ENCODE results near the gene MRPL46. TPM values are rescaled to one million over a fixed set of nuclear protein-coding genes. Genes with fewer than 3 reads are reported as not detected.

Gene MRPL46
- 21.1 TPM for polyA plus RNA-seq (2013, experiment 1 of 2)
- 20.9 TPM for polyA plus RNA-seq (2013, experiment 2 of 2)

- peak within 1 kb of the TSS; percentile 97 for H4K8ac ChIP-seq (ENCODE audit: low read length)
- H3K79me1 ChIP-seq (replicated peaks; ENCODE audit: low read length, poor library complexity, severe bottlenecking), result peaks cover 45% of the 10 kb centered on the region
- H3K36me3 ChIP-seq (ENCODE audit: control insufficient read depth in 1 of 2, insufficient read depth in 2 of 2, low read depth in 1 of 2, low read length in 2 of 2), result peaks cover 6 to 53% of the 10 kb centered on the region in 2 experiments
- peak within 1 kb of the TSS; percentile 98 for H2AFZ ChIP-seq (ENCODE audit: low read depth, low read length)
- peak within 1 kb of the TSS in 1 of 2 experiments; percentile 97 for H3K23ac ChIP-seq (ENCODE audit: low read length in 2 of 2)
- H3K4me1 ChIP-seq (ENCODE audit: control insufficient read depth, insufficient read depth, low read depth, low read length), result peaks cover 4% of the 10 kb centered on the region
- no peaks in the 10 kb centered on the region for H3K9me3 ChIP-seq (ENCODE audit: control insufficient read depth, low read length)
- no peak within 1 kb of the TSS for H2BK5ac ChIP-seq (ENCODE audit: low read depth, low read length, poor library complexity, severe bottlenecking)
- H3K9ac ChIP-seq (ENCODE audit: low read length), result peak within 1 kb of the TSS; percentile 99
- H3K27ac ChIP-seq (ENCODE audit: low read length, poor library complexity, severe bottlenecking), result peak within 1 kb of the TSS; percentile 39
- peak within 1 kb of the TSS; percentile 49 for H2BK120ac ChIP-seq (ENCODE audit: low read depth, low read length)
- H3K4ac ChIP-seq (ENCODE audit: low read depth in 1 of 2, low read length in 2 of 2), result peak within 1 kb of the TSS; percentile 70 to 98
- H3K4me3 ChIP-seq (ENCODE audit: insufficient read depth in 1 of 2, low read depth in 1 of 2, low read length in 2 of 2), result peak within 1 kb of the TSS; percentile 84 to 88
- peak within 1 kb of the TSS; percentile 71 for H4K91ac ChIP-seq (ENCODE audit: low read length)
- under 1% methylated on average over 55 of the region's 55 CpGs for WGBS
- H3K14ac ChIP-seq (ENCODE audit: low read length in 2 of 2), result peak within 1 kb of the TSS in 1 of 2 experiments; percentile 98
- H3K27me3 ChIP-seq (ENCODE audit: control insufficient read depth in 1 of 2, insufficient read depth in 1 of 2, low read length in 2 of 2), result no peaks in the 10 kb centered on the region
- peak within 1 kb of the TSS; percentile 86 to 97 for H3K18ac ChIP-seq (ENCODE audit: low read depth in 1 of 2, low read length in 2 of 2)
- H2AK5ac ChIP-seq (ENCODE audit: low read length, severe bottlenecking), result no peak within 1 kb of the TSS
- DNase-seq, result peak; percentile 91
- no peak within 1 kb of the TSS for H2BK15ac ChIP-seq (ENCODE audit: low read depth, poor library complexity, severe bottlenecking)
- H2BK12ac ChIP-seq (ENCODE audit: low read length in 2 of 2), result peak within 1 kb of the TSS in 1 of 2 experiments; percentile 47
- H3K4me2 ChIP-seq (ENCODE audit: low read length, poor library complexity, severe bottlenecking), result peak within 1 kb of the TSS; percentile 89
Measured at GRCh38 chr15:88467073-88467934, at the start of gene MRPL46, which contains the start of gene MRPS11. TSS of gene MRPL46 (minus strand) at chr15:88467388. CDS start at chr15:88467377, 11 bp downstream. TSS of gene MRPS11 (plus strand) at chr15:88467708. CDS start at chr15:88467718, 10 bp downstream.

GRCh38 chr15:88513195-88513594, 46.0 kb upstream of the MRPL46 start:
- no peaks in the 10 kb centered on the region for H3K79me1 ChIP-seq (replicated peaks; ENCODE audit: low read length, poor library complexity, severe bottlenecking)
- peaks cover 12 to 53% of the 10 kb centered on the region in 2 experiments for H3K36me3 ChIP-seq (ENCODE audit: control insufficient read depth in 1 of 2, insufficient read depth in 2 of 2, low read depth in 1 of 2, low read length in 2 of 2)
- no peak overlapping the region for H2AK5ac ChIP-seq (ENCODE audit: low read length, severe bottlenecking)
- no peak overlapping the region for H2BK12ac ChIP-seq (ENCODE audit: low read length in 2 of 2)
- no CpG with 5 or more reads among the region's 5 CpGs for WGBS
- H2AFZ ChIP-seq (ENCODE audit: low read depth, low read length), result no peak overlapping the region
- H2BK15ac ChIP-seq (ENCODE audit: low read depth, poor library complexity, severe bottlenecking), result no peak overlapping the region
- H4K91ac ChIP-seq (ENCODE audit: low read length), result no peak overlapping the region
- peak; percentile 67 for DNase-seq
- no peak overlapping the region for H2BK120ac ChIP-seq (ENCODE audit: low read depth, low read length)
- H3K27ac ChIP-seq (ENCODE audit: low read length, poor library complexity, severe bottlenecking), result no peak overlapping the region
- H3K4me3 ChIP-seq (ENCODE audit: insufficient read depth in 1 of 2, low read depth in 1 of 2, low read length in 2 of 2), result no peak overlapping the region
- no peak overlapping the region for H2BK5ac ChIP-seq (ENCODE audit: low read depth, low read length, poor library complexity, severe bottlenecking)
- H3K4ac ChIP-seq (ENCODE audit: low read depth in 1 of 2, low read length in 2 of 2), result no peak overlapping the region
- no peak overlapping the region for H3K9ac ChIP-seq (ENCODE audit: low read length)
- H3K9me3 ChIP-seq (ENCODE audit: control insufficient read depth, low read length), result no peaks in the 10 kb centered on the region
- H3K18ac ChIP-seq (ENCODE audit: low read depth in 1 of 2, low read length in 2 of 2), result no peak overlapping the region
- no peak overlapping the region for H3K4me2 ChIP-seq (ENCODE audit: low read length, poor library complexity, severe bottlenecking)
- H3K27me3 ChIP-seq (ENCODE audit: control insufficient read depth in 1 of 2, insufficient read depth in 1 of 2, low read length in 2 of 2), result no peaks in the 10 kb centered on the region
- no peaks in the 10 kb centered on the region for H3K4me1 ChIP-seq (ENCODE audit: control insufficient read depth, insufficient read depth, low read depth, low read length)
- H4K8ac ChIP-seq (ENCODE audit: low read length), result no peak overlapping the region
- H3K23ac ChIP-seq (ENCODE audit: low read length in 2 of 2), result no peak overlapping the region
- H3K14ac ChIP-seq (ENCODE audit: low read length in 2 of 2), result no peak overlapping the region

GRCh38 chr15:88512601-88513000, 45.4 kb upstream of the MRPL46 start:
- H4K8ac ChIP-seq (ENCODE audit: low read length), result no peak overlapping the region
- H3K18ac ChIP-seq (ENCODE audit: low read depth in 1 of 2, low read length in 2 of 2), result peak overlapping the region in 1 of 2 experiments; percentile 43
- no peaks in the 10 kb centered on the region for H3K79me1 ChIP-seq (replicated peaks; ENCODE audit: low read length, poor library complexity, severe bottlenecking)
- no peak overlapping the region for H3K23ac ChIP-seq (ENCODE audit: low read length in 2 of 2)
- no peak overlapping the region for H3K9ac ChIP-seq (ENCODE audit: low read length)
- peaks cover 12 to 57% of the 10 kb centered on the region in 2 experiments for H3K36me3 ChIP-seq (ENCODE audit: control insufficient read depth in 1 of 2, insufficient read depth in 2 of 2, low read depth in 1 of 2, low read length in 2 of 2)
- no peak overlapping the region for H3K4ac ChIP-seq (ENCODE audit: low read depth in 1 of 2, low read length in 2 of 2)
- 52% methylated on average over 3 of the region's 5 CpGs for WGBS
- peak overlapping the region; percentile 67 for H2BK15ac ChIP-seq (ENCODE audit: low read depth, poor library complexity, severe bottlenecking)
- no peaks in the 10 kb centered on the region for H3K27me3 ChIP-seq (ENCODE audit: control insufficient read depth in 1 of 2, insufficient read depth in 1 of 2, low read length in 2 of 2)
- H2AFZ ChIP-seq (ENCODE audit: low read depth, low read length), result no peak overlapping the region
- H2BK5ac ChIP-seq (ENCODE audit: low read depth, low read length, poor library complexity, severe bottlenecking), result no peak overlapping the region
- H3K4me1 ChIP-seq (ENCODE audit: control insufficient read depth, insufficient read depth, low read depth, low read length), result no peaks in the 10 kb centered on the region
- H2BK120ac ChIP-seq (ENCODE audit: low read depth, low read length), result no peak overlapping the region
- H3K9me3 ChIP-seq (ENCODE audit: control insufficient read depth, low read length), result no peaks in the 10 kb centered on the region
- H3K27ac ChIP-seq (ENCODE audit: low read length, poor library complexity, severe bottlenecking), result no peak overlapping the region
- H3K14ac ChIP-seq (ENCODE audit: low read length in 2 of 2), result no peak overlapping the region
- peak; percentile 61 for DNase-seq
- H2BK12ac ChIP-seq (ENCODE audit: low read length in 2 of 2), result no peak overlapping the region
- H4K91ac ChIP-seq (ENCODE audit: low read length), result no peak overlapping the region
- H2AK5ac ChIP-seq (ENCODE audit: low read length, severe bottlenecking), result no peak overlapping the region
- no peak overlapping the region for H3K4me2 ChIP-seq (ENCODE audit: low read length, poor library complexity, severe bottlenecking)
- H3K4me3 ChIP-seq (ENCODE audit: insufficient read depth in 1 of 2, low read depth in 1 of 2, low read length in 2 of 2), result no peak overlapping the region

GRCh38 chr15:88512078-88512477, 44.9 kb upstream of the MRPL46 start:
- Histone ChIP-seq H2BK15ac (ENCODE audit: low read depth, poor library complexity, severe bottlenecking) (no peak overlapping the region), H2AFZ (ENCODE audit: low read depth, low read length) (no peak overlapping the region), H3K4ac (ENCODE audit: low read depth in 1 of 2, low read length in 2 of 2) (no peak overlapping the region), H3K79me1 (replicated peaks; ENCODE audit: low read length, poor library complexity, severe bottlenecking) (no peaks in the 10 kb centered on the region), H3K14ac (ENCODE audit: low read length in 2 of 2) (no peak overlapping the region), H3K36me3 (ENCODE audit: control insufficient read depth in 1 of 2, insufficient read depth in 2 of 2, low read depth in 1 of 2, low read length in 2 of 2) (peaks cover 12 to 60% of the 10 kb centered on the region in 2 experiments), H3K27ac (ENCODE audit: low read length, poor library complexity, severe bottlenecking) (no peak overlapping the region), H3K4me1 (ENCODE audit: control insufficient read depth, insufficient read depth, low read depth, low read length) (no peaks in the 10 kb centered on the region), H3K18ac (ENCODE audit: low read depth in 1 of 2, low read length in 2 of 2) (peak overlapping the region in 1 of 2 experiments; percentile 18), H3K23ac (ENCODE audit: low read length in 2 of 2) (no peak overlapping the region), H2BK120ac (ENCODE audit: low read depth, low read length) (no peak overlapping the region), H2BK5ac (ENCODE audit: low read depth, low read length, poor library complexity, severe bottlenecking) (no peak overlapping the region), H3K9me3 (ENCODE audit: control insufficient read depth, low read length) (no peaks in the 10 kb centered on the region), H3K4me3 (ENCODE audit: insufficient read depth in 1 of 2, low read depth in 1 of 2, low read length in 2 of 2) (no peak overlapping the region), H2BK12ac (ENCODE audit: low read length in 2 of 2) (no peak overlapping the region), H4K91ac (ENCODE audit: low read length) (no peak overlapping the region), H3K27me3 (ENCODE audit: control insufficient read depth in 1 of 2, insufficient read depth in 1 of 2, low read length in 2 of 2) (no peaks in the 10 kb centered on the region), H2AK5ac (ENCODE audit: low read length, severe bottlenecking) (no peak overlapping the region), H3K4me2 (ENCODE audit: low read length, poor library complexity, severe bottlenecking) (no peak overlapping the region), H4K8ac (ENCODE audit: low read length) (no peak overlapping the region), H3K9ac (ENCODE audit: low read length) (no peak overlapping the region)
- 61% methylated on average over 3 of the region's 3 CpGs for WGBS
- DNase-seq, result peak; percentile 26
